ENCODE results near the gene PLXNA1.

Gene PLXNA1

DNA sequence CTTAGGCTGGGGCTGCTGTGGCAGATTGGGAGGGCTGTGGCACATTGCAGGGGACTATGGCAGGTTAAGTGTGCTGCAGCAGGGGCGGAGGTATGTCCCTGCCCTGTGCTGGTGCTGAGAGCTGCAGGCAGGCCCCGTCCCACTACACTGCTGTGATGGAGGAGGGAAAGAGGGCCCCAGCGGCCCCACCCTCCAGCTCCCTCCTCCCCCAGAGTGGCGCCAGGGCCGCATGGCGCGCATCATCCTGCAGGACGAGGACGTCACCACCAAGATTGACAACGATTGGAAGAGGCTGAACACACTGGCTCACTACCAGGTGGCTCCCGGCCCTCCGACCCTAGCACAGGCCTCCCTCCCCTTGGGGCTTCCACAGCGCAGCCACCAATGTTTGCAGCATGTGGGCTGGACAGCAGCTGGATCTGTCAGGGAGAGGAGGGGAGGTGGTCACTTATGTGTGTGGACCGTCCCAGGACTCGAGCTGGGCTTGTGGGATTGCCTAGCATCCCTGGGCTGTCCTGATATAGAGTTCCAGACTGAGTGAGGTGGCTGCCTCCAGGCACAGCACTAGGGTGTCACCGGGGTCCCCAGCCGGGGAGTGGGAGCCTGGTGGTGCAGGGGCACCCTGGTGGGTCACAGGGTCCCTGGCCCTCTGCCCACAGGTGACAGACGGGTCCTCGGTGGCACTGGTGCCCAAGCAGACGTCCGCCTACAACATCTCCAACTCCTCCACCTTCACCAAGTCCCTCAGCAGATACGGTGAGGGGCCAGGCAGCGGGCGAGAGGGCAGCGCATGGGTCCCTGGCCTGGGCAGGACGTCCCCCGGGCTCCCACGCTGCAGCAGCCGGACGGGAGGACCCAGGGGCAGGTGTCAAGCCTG, 46.1 kb downstream of the PLXNA1 start:
- no peak for TF ChIP-seq ZBTB7A (IDR thresholded peaks at IDR 0.05; ENCODE audit: low read depth)
- no peak for TF ChIP-seq TAF1 (IDR thresholded peaks at IDR 0.05; ENCODE audit: low read depth)
- no peak for TF ChIP-seq RAD21 (IDR thresholded peaks at IDR 0.05; ENCODE audit: low read depth)
- no peak for TF ChIP-seq NFIC (IDR thresholded peaks at IDR 0.05)
- TF ChIP-seq, protein P1, sequence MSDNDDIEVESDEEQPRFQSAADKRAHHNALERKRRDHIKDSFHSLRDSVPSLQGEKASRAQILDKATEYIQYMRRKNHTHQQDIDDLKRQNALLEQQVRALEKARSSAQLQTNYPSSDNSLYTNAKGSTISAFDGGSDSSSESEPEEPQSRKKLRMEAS (IDR thresholded peaks at IDR 0.05), result no peak
- TF ChIP-seq EP300 (IDR thresholded peaks at IDR 0.05; ENCODE audit: borderline replicate concordance), result no peak
- no peak for TF ChIP-seq USF1 (IDR thresholded peaks at IDR 0.05)
- TF ChIP-seq TEAD4 (IDR thresholded peaks at IDR 0.05), result no peak
- TF ChIP-seq REST (IDR thresholded peaks at IDR 0.05; ENCODE audit: low read depth), result no peak
- no peak for TF ChIP-seq FOXM1 (IDR thresholded peaks at IDR 0.05; ENCODE audit: borderline replicate concordance, low read depth)
- TF ChIP-seq CEBPB (IDR thresholded peaks at IDR 0.05), result no peak
- no peak for TF ChIP-seq EGR1 (IDR thresholded peaks at IDR 0.05)

GRCh38 chr3:127029658-127030507, 47.0 kb downstream of the PLXNA1 start:
- TF ChIP-seq CEBPB (IDR thresholded peaks at IDR 0.05), result no peak
- no peak for TF ChIP-seq RAD21 (IDR thresholded peaks at IDR 0.05; ENCODE audit: low read depth)
- no peak for TF ChIP-seq FOXM1 (IDR thresholded peaks at IDR 0.05; ENCODE audit: borderline replicate concordance, low read depth)

DNA sequence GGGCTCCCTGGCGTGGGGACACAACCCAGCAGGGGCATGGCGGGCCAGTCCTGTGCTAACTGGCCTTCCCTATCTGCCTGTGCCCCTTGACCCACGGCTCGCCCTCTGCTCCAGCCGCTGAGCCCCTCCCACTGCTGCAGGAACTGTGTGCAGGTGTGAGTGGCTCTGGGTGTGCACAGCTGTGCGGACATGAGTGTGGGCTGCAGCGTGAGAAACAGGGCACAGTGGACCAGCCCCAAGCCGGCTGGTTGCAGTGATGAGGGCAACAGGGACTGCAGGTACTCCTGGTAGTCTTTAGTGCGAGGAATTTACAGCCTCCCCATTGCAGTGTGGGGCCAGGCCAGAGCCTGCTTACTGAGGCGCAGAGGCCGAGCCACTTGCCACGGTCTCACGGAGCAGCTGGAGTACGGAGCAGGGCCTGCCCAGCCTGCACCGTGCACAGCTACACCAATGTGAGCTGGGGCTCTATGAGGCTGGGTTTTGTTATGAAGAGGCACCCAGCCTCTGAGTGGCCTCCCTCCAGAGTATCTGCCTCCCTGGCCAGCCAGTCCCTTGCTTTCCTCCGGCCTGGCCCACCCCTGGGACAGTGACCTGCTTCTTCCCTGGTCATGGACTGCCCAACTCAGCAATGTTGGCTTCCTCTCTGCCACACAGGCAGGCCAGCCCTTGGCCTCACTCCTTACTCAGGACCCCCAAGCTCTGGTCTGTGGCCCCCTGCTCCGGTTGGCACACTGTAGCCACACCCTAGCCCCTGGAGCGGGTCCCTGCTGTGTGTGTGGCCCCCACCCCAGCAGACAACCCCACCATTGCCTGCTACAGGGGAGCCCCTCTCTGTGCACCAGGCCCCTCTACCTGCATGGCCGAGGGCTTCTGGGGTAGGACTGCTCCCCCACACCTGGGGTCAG, 47.8 kb downstream of the PLXNA1 start:
- TF ChIP-seq RAD21 (IDR thresholded peaks at IDR 0.05; ENCODE audit: low read depth) (no peak), NFIC (IDR thresholded peaks at IDR 0.05) (no peak)

GRCh38 chr3:127031413-127031810, 48.5 kb downstream of the PLXNA1 start:
- TF ChIP-seq TCF12 (IDR thresholded peaks at IDR 0.05; ENCODE audit: low read depth) (no peak), EGR1 (IDR thresholded peaks at IDR 0.05) (no peak), RAD21 (IDR thresholded peaks at IDR 0.05; ENCODE audit: low read depth) (no peak), CEBPB (IDR thresholded peaks at IDR 0.05) (no peak), EP300 (IDR thresholded peaks at IDR 0.05; ENCODE audit: borderline replicate concordance) (no peak), FOXM1 (IDR thresholded peaks at IDR 0.05; ENCODE audit: borderline replicate concordance, low read depth) (no peak), USF1 (IDR thresholded peaks at IDR 0.05) (no peak), REST (IDR thresholded peaks at IDR 0.05; ENCODE audit: low read depth) (no peak), CREB1 (IDR thresholded peaks at IDR 0.05; ENCODE audit: low read depth) (no peak), ZBTB7A (IDR thresholded peaks at IDR 0.05; ENCODE audit: low read depth) (no peak), TEAD4 (IDR thresholded peaks at IDR 0.05) (no peak), TAF1 (IDR thresholded peaks at IDR 0.05; ENCODE audit: low read depth) (no peak)
- TF ChIP-seq, protein P1 (IDR thresholded peaks at IDR 0.05), result no peak

DNA sequence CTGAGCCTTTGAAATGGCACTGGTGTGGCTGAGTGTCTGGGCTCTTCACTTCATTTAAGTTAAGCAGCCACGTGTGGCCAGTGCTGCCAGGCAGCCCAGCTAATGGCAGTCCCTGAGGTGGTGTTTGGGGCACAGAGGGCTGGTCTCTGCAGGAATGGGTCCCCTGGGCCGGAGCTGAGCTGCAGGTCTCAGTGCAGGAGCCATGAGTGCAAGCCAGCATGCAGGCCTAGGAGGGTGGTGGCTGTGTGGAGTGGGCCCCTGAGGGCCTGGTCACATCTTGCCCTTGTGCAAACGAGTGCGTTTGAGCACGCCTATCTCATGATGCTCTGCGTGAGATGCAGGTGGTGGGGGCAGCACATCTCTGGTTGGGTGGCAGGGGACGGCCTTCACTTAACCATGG, 48.9 kb downstream of the PLXNA1 start:
- TF ChIP-seq REST (IDR thresholded peaks at IDR 0.05; ENCODE audit: low read depth), result no peak
- TF ChIP-seq YY1 (IDR thresholded peaks at IDR 0.05; ENCODE audit: low read depth), result no peak
- TF ChIP-seq ZBTB7A (IDR thresholded peaks at IDR 0.05; ENCODE audit: low read depth), result no peak
- TF ChIP-seq TEAD4 (IDR thresholded peaks at IDR 0.05), result no peak
- TF ChIP-seq NFIC (IDR thresholded peaks at IDR 0.05), result no peak
- TF ChIP-seq RAD21 (IDR thresholded peaks at IDR 0.05; ENCODE audit: low read depth), result no peak
- no peak for TF ChIP-seq FOXM1 (IDR thresholded peaks at IDR 0.05; ENCODE audit: borderline replicate concordance, low read depth)
- TF ChIP-seq USF1 (IDR thresholded peaks at IDR 0.05), result no peak
- no peak for TF ChIP-seq EP300 (IDR thresholded peaks at IDR 0.05; ENCODE audit: borderline replicate concordance)
- TF ChIP-seq TCF12 (IDR thresholded peaks at IDR 0.05; ENCODE audit: low read depth), result no peak
- TF ChIP-seq TAF1 (IDR thresholded peaks at IDR 0.05; ENCODE audit: low read depth), result no peak
- TF ChIP-seq EGR1 (IDR thresholded peaks at IDR 0.05), result no peak
- TF ChIP-seq CREB1 (IDR thresholded peaks at IDR 0.05; ENCODE audit: low read depth), result no peak
- no peak for TF ChIP-seq CEBPB (IDR thresholded peaks at IDR 0.05)
- TF ChIP-seq, protein P1 (IDR thresholded peaks at IDR 0.05), result no peak

Data from Ishikawa (cell line).